ENCODE data around the gene CDH26.

DNA sequence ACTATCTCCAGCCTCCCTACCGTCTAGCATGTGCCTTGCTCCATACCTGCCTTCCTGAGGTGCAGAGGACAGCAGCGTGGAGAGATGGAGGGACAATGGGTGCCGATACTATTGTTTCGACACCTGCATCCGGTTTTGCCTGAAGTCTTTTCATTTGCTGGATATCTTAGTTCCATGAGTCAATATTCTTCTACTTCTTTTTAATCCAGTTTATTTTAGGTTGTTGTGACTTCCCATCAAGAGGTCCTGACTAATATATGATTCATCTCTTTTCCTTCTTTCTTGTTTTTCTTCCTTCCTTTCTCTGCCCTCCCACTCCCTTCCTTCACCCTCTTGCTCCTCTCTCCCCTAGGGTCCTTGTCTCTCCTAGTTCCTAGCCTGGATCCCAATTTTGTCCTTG is 91.4 kb downstream of the CDH26 start:
- TF ChIP-seq POLR2A (IDR thresholded peaks at IDR 0.05; ENCODE audit: low read depth, low read length) (no peak), POLR2AphosphoS5 (IDR thresholded peaks at IDR 0.05; ENCODE audit: low read depth, low read length) (no peak)

Data from GM12891 (cell line).